ENCODE measurements around the gene CIB4. TPM values are rescaled to one million over a fixed set of nuclear protein-coding genes. Genes with fewer than 3 reads are reported as not detected.

The CIB4 gene
- total RNA-seq, 1 donor from 2014 or later: not detected

- H3K9me3 ChIP-seq (ENCODE audit: control insufficient read depth in 3 of 3, low read length in 3 of 3): no peaks in the 10 kb centered on the region
- no peak overlapping the region for H3K9ac ChIP-seq (ENCODE audit: low read depth in 1 of 3, low read length in 3 of 3)
- H3K4me1 ChIP-seq (ENCODE audit: control insufficient read depth in 3 of 3, insufficient read depth in 3 of 3, low read length in 3 of 3): no peaks in the 10 kb centered on the region
- H3K36me3 ChIP-seq (ENCODE audit: control insufficient read depth in 3 of 3, insufficient read depth in 3 of 3, low read length in 3 of 3): no peaks in the 10 kb centered on the region
- H3K27ac ChIP-seq (ENCODE audit: low read depth, low read length): no peak overlapping the region
- H3K4me3 ChIP-seq (ENCODE audit: low read length in 3 of 3): no peak overlapping the region
- peaks cover 10 to 56% (median 51%) of the 10 kb centered on the region in 3 donors for H3K27me3 ChIP-seq (ENCODE audit: control insufficient read depth in 3 of 3, insufficient read depth in 3 of 3, low read length in 3 of 3)
These were observed 55.2 kb downstream of the CIB4 start for GRCh38 chr2:26585966-26586365.

GRCh38 chr2:26585100-26585499 is 56.1 kb downstream of the CIB4 start:
- H3K36me3 ChIP-seq (ENCODE audit: control insufficient read depth in 3 of 3, insufficient read depth in 3 of 3, low read length in 3 of 3): no peaks in the 10 kb centered on the region
- H3K27ac ChIP-seq (ENCODE audit: low read depth, low read length): no peak overlapping the region
- H3K4me3 ChIP-seq (ENCODE audit: low read length in 3 of 3): no peak overlapping the region
- peaks cover 10 to 51% (median 43%) of the 10 kb centered on the region in 3 donors for H3K27me3 ChIP-seq (ENCODE audit: control insufficient read depth in 3 of 3, insufficient read depth in 3 of 3, low read length in 3 of 3)
- H3K9me3 ChIP-seq (ENCODE audit: control insufficient read depth in 3 of 3, low read length in 3 of 3): no peaks in the 10 kb centered on the region
- no peaks in the 10 kb centered on the region for H3K4me1 ChIP-seq (ENCODE audit: control insufficient read depth in 3 of 3, insufficient read depth in 3 of 3, low read length in 3 of 3)
- H3K9ac ChIP-seq (ENCODE audit: low read depth in 1 of 3, low read length in 3 of 3): no peak overlapping the region

GRCh38 chr2:26584656-26585055 is 56.5 kb downstream of the CIB4 start:
- H3K9me3 ChIP-seq (ENCODE audit: control insufficient read depth in 3 of 3, low read length in 3 of 3): no peaks in the 10 kb centered on the region
- H3K36me3 ChIP-seq (ENCODE audit: control insufficient read depth in 3 of 3, insufficient read depth in 3 of 3, low read length in 3 of 3): no peaks in the 10 kb centered on the region
- peaks cover 10 to 51% (median 43%) of the 10 kb centered on the region in 3 donors for H3K27me3 ChIP-seq (ENCODE audit: control insufficient read depth in 3 of 3, insufficient read depth in 3 of 3, low read length in 3 of 3)
- H3K9ac ChIP-seq (ENCODE audit: low read depth in 1 of 3, low read length in 3 of 3): no peak overlapping the region
- no peak overlapping the region for H3K4me3 ChIP-seq (ENCODE audit: low read length in 3 of 3)
- no peak overlapping the region for H3K27ac ChIP-seq (ENCODE audit: low read depth, low read length)
- no peaks in the 10 kb centered on the region for H3K4me1 ChIP-seq (ENCODE audit: control insufficient read depth in 3 of 3, insufficient read depth in 3 of 3, low read length in 3 of 3)

GRCh38 chr2:26584191-26584590 is 57.0 kb downstream of the CIB4 start:
- H3K4me1 ChIP-seq (ENCODE audit: control insufficient read depth in 3 of 3, insufficient read depth in 3 of 3, low read length in 3 of 3): no peaks in the 10 kb centered on the region
- peaks cover 10 to 54% (median 43%) of the 10 kb centered on the region in 3 donors for H3K27me3 ChIP-seq (ENCODE audit: control insufficient read depth in 3 of 3, insufficient read depth in 3 of 3, low read length in 3 of 3)
- no peak overlapping the region for H3K27ac ChIP-seq (ENCODE audit: low read depth, low read length)
- no peak overlapping the region for H3K4me3 ChIP-seq (ENCODE audit: low read length in 3 of 3)
- no peaks in the 10 kb centered on the region for H3K9me3 ChIP-seq (ENCODE audit: control insufficient read depth in 3 of 3, low read length in 3 of 3)
- H3K9ac ChIP-seq (ENCODE audit: low read depth in 1 of 3, low read length in 3 of 3): no peak overlapping the region
- H3K36me3 ChIP-seq (ENCODE audit: control insufficient read depth in 3 of 3, insufficient read depth in 3 of 3, low read length in 3 of 3): no peaks in the 10 kb centered on the region

GRCh38 chr2:26583381-26583911 is 57.7 kb downstream of the CIB4 start:
- Histone ChIP-seq H3K9me3 (ENCODE audit: control insufficient read depth in 3 of 3, low read length in 3 of 3) (no peaks in the 10 kb centered on the region), H3K27me3 (ENCODE audit: control insufficient read depth in 3 of 3, insufficient read depth in 3 of 3, low read length in 3 of 3) (peaks cover 10 to 58% (median 43%) of the 10 kb centered on the region in 3 donors)

GRCh38 chr2:26582890-26583289 is 58.3 kb downstream of the CIB4 start:
- no peaks in the 10 kb centered on the region for H3K36me3 ChIP-seq (ENCODE audit: control insufficient read depth in 3 of 3, insufficient read depth in 3 of 3, low read length in 3 of 3)
- no peak overlapping the region for H3K27ac ChIP-seq (ENCODE audit: low read depth, low read length)
- H3K4me3 ChIP-seq (ENCODE audit: low read length in 3 of 3): no peak overlapping the region
- H3K4me1 ChIP-seq (ENCODE audit: control insufficient read depth in 3 of 3, insufficient read depth in 3 of 3, low read length in 3 of 3): no peaks in the 10 kb centered on the region
- H3K9ac ChIP-seq (ENCODE audit: low read depth in 1 of 3, low read length in 3 of 3): no peak overlapping the region
- no peaks in the 10 kb centered on the region for H3K9me3 ChIP-seq (ENCODE audit: control insufficient read depth in 3 of 3, low read length in 3 of 3)
- peaks cover 7 to 56% (median 41%) of the 10 kb centered on the region in 3 donors for H3K27me3 ChIP-seq (ENCODE audit: control insufficient read depth in 3 of 3, insufficient read depth in 3 of 3, low read length in 3 of 3)

More at GRCh38 chr2:26583381-26583911, 57.7 kb downstream of the CIB4 start:
- Histone ChIP-seq H3K36me3 (ENCODE audit: control insufficient read depth in 3 of 3, insufficient read depth in 3 of 3, low read length in 3 of 3) (no peaks in the 10 kb centered on the region), H3K27ac (ENCODE audit: low read depth, low read length) (no peak overlapping the region), H3K9ac (ENCODE audit: low read depth in 1 of 3, low read length in 3 of 3) (no peak overlapping the region), H3K4me3 (ENCODE audit: low read length in 3 of 3) (no peak overlapping the region), H3K4me1 (ENCODE audit: control insufficient read depth in 3 of 3, insufficient read depth in 3 of 3, low read length in 3 of 3) (no peaks in the 10 kb centered on the region)

- Histone ChIP-seq H3K27me3 (ENCODE audit: control insufficient read depth in 3 of 3, insufficient read depth in 3 of 3, low read length in 3 of 3) (peaks cover 11 to 61% (median 46%) of the 10 kb centered on the region in 3 donors), H3K9me3 (ENCODE audit: control insufficient read depth in 3 of 3, low read length in 3 of 3) (no peaks in the 10 kb centered on the region), H3K4me1 (ENCODE audit: control insufficient read depth in 3 of 3, insufficient read depth in 3 of 3, low read length in 3 of 3) (no peaks in the 10 kb centered on the region), H3K9ac (ENCODE audit: low read depth in 1 of 3, low read length in 3 of 3) (no peak overlapping the region), H3K36me3 (ENCODE audit: control insufficient read depth in 3 of 3, insufficient read depth in 3 of 3, low read length in 3 of 3) (no peaks in the 10 kb centered on the region), H3K27ac (ENCODE audit: low read depth, low read length) (no peak overlapping the region), H3K4me3 (ENCODE audit: low read length in 3 of 3) (no peak overlapping the region)
These were observed 58.9 kb downstream of the CIB4 start for GRCh38 chr2:26581991-26582842.

- Histone ChIP-seq H3K27me3 (ENCODE audit: control insufficient read depth in 3 of 3, insufficient read depth in 3 of 3, low read length in 3 of 3) (peaks cover 15 to 65% (median 49%) of the 10 kb centered on the region in 3 donors), H3K4me1 (ENCODE audit: control insufficient read depth in 3 of 3, insufficient read depth in 3 of 3, low read length in 3 of 3) (no peaks in the 10 kb centered on the region), H3K27ac (ENCODE audit: low read depth, low read length) (no peak overlapping the region), H3K4me3 (ENCODE audit: low read length in 3 of 3) (no peak overlapping the region), H3K36me3 (ENCODE audit: control insufficient read depth in 3 of 3, insufficient read depth in 3 of 3, low read length in 3 of 3) (no peaks in the 10 kb centered on the region), H3K9ac (ENCODE audit: low read depth in 1 of 3, low read length in 3 of 3) (no peak overlapping the region), H3K9me3 (ENCODE audit: control insufficient read depth in 3 of 3, low read length in 3 of 3) (no peaks in the 10 kb centered on the region)
These were observed 59.7 kb downstream of the CIB4 start for GRCh38 chr2:26581266-26581990.

- H3K27ac ChIP-seq (ENCODE audit: low read depth, low read length): no peak overlapping the region
- peaks cover 11 to 59% (median 44%) of the 10 kb centered on the region in 3 donors for H3K27me3 ChIP-seq (ENCODE audit: control insufficient read depth in 3 of 3, insufficient read depth in 3 of 3, low read length in 3 of 3)
- no peaks in the 10 kb centered on the region for H3K4me1 ChIP-seq (ENCODE audit: control insufficient read depth in 3 of 3, insufficient read depth in 3 of 3, low read length in 3 of 3)
- no peaks in the 10 kb centered on the region for H3K36me3 ChIP-seq (ENCODE audit: control insufficient read depth in 3 of 3, insufficient read depth in 3 of 3, low read length in 3 of 3)
- H3K4me3 ChIP-seq (ENCODE audit: low read length in 3 of 3): no peak overlapping the region
- H3K9me3 ChIP-seq (ENCODE audit: control insufficient read depth in 3 of 3, low read length in 3 of 3): no peaks in the 10 kb centered on the region
- no peak overlapping the region for H3K9ac ChIP-seq (ENCODE audit: low read depth in 1 of 3, low read length in 3 of 3)
These were observed 60.4 kb downstream of the CIB4 start for GRCh38 chr2:26580751-26581150.

- no peak overlapping the region for H3K27ac ChIP-seq (ENCODE audit: low read depth, low read length)
- H3K9me3 ChIP-seq (ENCODE audit: control insufficient read depth in 3 of 3, low read length in 3 of 3): no peaks in the 10 kb centered on the region
- H3K4me1 ChIP-seq (ENCODE audit: control insufficient read depth in 3 of 3, insufficient read depth in 3 of 3, low read length in 3 of 3): no peaks in the 10 kb centered on the region
- peaks cover 9 to 53% (median 38%) of the 10 kb centered on the region in 3 donors for H3K27me3 ChIP-seq (ENCODE audit: control insufficient read depth in 3 of 3, insufficient read depth in 3 of 3, low read length in 3 of 3)
- no peak overlapping the region for H3K4me3 ChIP-seq (ENCODE audit: low read length in 3 of 3)
- H3K9ac ChIP-seq (ENCODE audit: low read depth in 1 of 3, low read length in 3 of 3): no peak overlapping the region
- no peaks in the 10 kb centered on the region for H3K36me3 ChIP-seq (ENCODE audit: control insufficient read depth in 3 of 3, insufficient read depth in 3 of 3, low read length in 3 of 3)
These were observed 61.0 kb downstream of the CIB4 start for GRCh38 chr2:26580151-26580550.

All from skeletal muscle tissue (tissue), 4 donors.